ENCODE measurements around the gene APOB. TPM values are rescaled to one million over a fixed set of nuclear protein-coding genes. Genes with fewer than 3 reads are reported as not detected.

APOB gene
- total and polyA plus RNA-seq, 2 of the 13 experiments (the other 11 are each of a cell fraction or from before 2014, with no cell fraction given) = 1,569 to 2,515 TPM

DNA sequence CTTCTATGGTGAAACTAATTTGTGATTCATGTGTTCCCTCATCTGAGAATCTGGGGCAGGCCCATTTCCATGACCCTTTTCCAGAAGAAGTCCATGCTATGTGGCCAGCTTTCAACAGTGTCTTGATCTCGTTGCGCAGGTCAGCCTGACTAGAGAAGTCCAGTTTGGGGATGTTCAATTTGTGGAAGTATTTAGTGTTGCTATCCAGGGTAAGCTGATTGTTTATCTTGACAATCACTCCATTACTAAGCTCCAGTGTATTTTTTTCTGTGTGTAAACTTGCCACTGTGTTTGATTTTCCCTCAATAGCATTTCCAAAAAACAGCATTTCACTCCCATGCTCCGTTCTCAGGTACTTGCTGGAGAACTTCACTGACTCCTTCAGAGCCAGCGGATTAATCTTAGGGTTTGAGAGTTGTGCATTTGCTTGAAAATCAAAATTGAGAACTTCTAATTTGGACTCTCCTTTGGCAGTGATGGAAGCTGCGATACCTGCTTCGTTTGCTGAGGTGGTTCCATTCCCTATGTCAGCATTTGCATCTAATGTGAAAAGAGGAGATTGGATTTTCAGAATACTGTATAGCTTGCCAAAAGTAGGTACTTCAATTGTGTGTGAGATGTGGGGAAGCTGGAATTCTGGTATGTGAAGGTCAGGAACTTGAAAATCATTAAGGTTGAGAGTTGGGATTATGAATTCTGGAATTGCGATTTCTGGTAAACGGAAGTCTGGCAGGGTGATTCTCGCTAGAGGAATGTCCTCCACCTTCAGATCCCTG is 35.7 kb downstream of the APOB start (continued):
- TF ChIP-seq, protein P1, sequence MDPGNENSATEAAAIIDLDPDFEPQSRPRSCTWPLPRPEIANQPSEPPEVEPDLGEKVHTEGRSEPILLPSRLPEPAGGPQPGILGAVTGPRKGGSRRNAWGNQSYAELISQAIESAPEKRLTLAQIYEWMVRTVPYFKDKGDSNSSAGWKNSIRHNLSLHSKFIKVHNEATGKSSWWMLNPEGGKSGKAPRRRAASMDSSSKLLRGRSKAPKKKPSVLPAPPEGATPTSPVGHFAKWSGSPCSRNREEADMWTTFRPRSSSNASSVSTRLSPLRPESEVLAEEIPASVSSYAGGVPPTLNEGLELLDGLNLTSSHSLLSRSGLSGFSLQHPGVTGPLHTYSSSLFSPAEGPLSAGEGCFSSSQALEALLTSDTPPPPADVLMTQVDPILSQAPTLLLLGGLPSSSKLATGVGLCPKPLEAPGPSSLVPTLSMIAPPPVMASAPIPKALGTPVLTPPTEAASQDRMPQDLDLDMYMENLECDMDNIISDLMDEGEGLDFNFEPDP (CRISPR knock-in tag; conservative IDR thresholded peaks at IDR 0.05) = no peak
- TF ChIP-seq CCAR2 (optimal IDR thresholded peaks at IDR 0.05; ENCODE audit: low read depth, low read length) = no peak
- TF ChIP-seq, protein P2, sequence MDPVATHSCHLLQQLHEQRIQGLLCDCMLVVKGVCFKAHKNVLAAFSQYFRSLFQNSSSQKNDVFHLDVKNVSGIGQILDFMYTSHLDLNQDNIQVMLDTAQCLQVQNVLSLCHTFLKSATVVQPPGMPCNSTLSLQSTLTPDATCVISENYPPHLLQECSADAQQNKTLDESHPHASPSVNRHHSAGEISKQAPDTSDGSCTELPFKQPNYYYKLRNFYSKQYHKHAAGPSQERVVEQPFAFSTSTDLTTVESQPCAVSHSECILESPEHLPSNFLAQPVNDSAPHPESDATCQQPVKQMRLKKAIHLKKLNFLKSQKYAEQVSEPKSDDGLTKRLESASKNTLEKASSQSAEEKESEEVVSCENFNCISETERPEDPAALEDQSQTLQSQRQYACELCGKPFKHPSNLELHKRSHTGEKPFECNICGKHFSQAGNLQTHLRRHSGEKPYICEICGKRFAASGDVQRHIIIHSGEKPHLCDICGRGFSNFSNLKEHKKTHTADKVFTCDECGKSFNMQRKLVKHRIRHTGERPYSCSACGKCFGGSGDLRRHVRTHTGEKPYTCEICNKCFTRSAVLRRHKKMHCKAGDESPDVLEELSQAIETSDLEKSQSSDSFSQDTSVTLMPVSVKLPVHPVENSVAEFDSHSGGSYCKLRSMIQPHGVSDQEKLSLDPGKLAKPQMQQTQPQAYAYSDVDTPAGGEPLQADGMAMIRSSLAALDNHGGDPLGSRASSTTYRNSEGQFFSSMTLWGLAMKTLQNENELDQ (CRISPR knock-in tag; IDR thresholded peaks at IDR 0.05; ENCODE audit: borderline replicate concordance) = no peak
- TF ChIP-seq POLR2AphosphoS2 (IDR thresholded peaks at IDR 0.05; ENCODE audit: low read depth, low read length) = peak; percentile 92
- peak; percentile 45; the same call in 1 of the 2 replicates for TF ChIP-seq ZNF234 (CRISPR knock-in tag; conservative IDR thresholded peaks at IDR 0.05)
- TF ChIP-seq, protein P3, sequence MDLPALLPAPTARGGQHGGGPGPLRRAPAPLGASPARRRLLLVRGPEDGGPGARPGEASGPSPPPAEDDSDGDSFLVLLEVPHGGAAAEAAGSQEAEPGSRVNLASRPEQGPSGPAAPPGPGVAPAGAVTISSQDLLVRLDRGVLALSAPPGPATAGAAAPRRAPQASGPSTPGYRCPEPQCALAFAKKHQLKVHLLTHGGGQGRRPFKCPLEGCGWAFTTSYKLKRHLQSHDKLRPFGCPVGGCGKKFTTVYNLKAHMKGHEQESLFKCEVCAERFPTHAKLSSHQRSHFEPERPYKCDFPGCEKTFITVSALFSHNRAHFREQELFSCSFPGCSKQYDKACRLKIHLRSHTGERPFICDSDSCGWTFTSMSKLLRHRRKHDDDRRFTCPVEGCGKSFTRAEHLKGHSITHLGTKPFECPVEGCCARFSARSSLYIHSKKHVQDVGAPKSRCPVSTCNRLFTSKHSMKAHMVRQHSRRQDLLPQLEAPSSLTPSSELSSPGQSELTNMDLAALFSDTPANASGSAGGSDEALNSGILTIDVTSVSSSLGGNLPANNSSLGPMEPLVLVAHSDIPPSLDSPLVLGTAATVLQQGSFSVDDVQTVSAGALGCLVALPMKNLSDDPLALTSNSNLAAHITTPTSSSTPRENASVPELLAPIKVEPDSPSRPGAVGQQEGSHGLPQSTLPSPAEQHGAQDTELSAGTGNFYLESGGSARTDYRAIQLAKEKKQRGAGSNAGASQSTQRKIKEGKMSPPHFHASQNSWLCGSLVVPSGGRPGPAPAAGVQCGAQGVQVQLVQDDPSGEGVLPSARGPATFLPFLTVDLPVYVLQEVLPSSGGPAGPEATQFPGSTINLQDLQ (CRISPR knock-in tag; IDR thresholded peaks at IDR 0.05) = no peak
- TF ChIP-seq ZNF235 (CRISPR knock-in tag; IDR thresholded peaks at IDR 0.05; ENCODE audit: borderline replicate concordance) = peak; percentile 59; the same call in 1 of the 2 replicates
- TF ChIP-seq ZNF724P (CRISPR knock-in tag; IDR thresholded peaks at IDR 0.05; ENCODE audit: borderline replicate concordance) = 0 out of 2 replicates have a peak, but pooled peaks have one; percentile 25
- no peak for TF ChIP-seq EHMT2 (IDR thresholded peaks at IDR 0.05; ENCODE audit: borderline replicate concordance, low read depth, low read length)
- no peak for TF ChIP-seq ZNF441 (CRISPR knock-in tag; IDR thresholded peaks at IDR 0.05; ENCODE audit: borderline replicate concordance)
- peak; percentile 57; the same call in 1 of the 2 replicates for TF ChIP-seq NFIC (IDR thresholded peaks at IDR 0.05; ENCODE audit: low read length)
- TF ChIP-seq ASH2L (IDR thresholded peaks at IDR 0.05; ENCODE audit: insufficient read length, low read depth, low read length) = no peak
- TF ChIP-seq HNRNPH1 (optimal IDR thresholded peaks at IDR 0.05; ENCODE audit: low read depth, low read length) = no peak
- no peak; the same call in none of the 2 replicates for TF ChIP-seq MBD4 (IDR thresholded peaks at IDR 0.05; ENCODE audit: borderline replicate concordance, low read length)
- TF ChIP-seq PAF1 (CRISPR knock-in tag; IDR thresholded peaks at IDR 0.05) = peak; percentile 96
- no peak; the same call in none of the 2 replicates for TF ChIP-seq GATA4 (IDR thresholded peaks at IDR 0.05; ENCODE audit: borderline replicate concordance, low read depth)
- 0 out of 2 replicates have a peak, but pooled peaks have one; percentile 10 for TF ChIP-seq ZNF792 (CRISPR knock-in tag; IDR thresholded peaks at IDR 0.05)
- TF ChIP-seq RAD51 (IDR thresholded peaks at IDR 0.05; ENCODE audit: borderline replicate concordance) = no peak
- no peak for TF ChIP-seq ZNF749 (CRISPR knock-in tag; IDR thresholded peaks at IDR 0.05; ENCODE audit: borderline replicate concordance)
- TF ChIP-seq KLF13 (CRISPR knock-in tag; IDR thresholded peaks at IDR 0.05) = no peak
- no peak for TF ChIP-seq ZNF30 (CRISPR knock-in tag; IDR thresholded peaks at IDR 0.05)

All from HepG2 (cell line).